Liver (tissue), 9 donors: Measurements from ENCODE around the gene KLF15. TPM values are rescaled to one million over a fixed set of nuclear protein-coding genes. Genes with fewer than 3 reads are reported as not detected.

Experiments used
- DNase-seq: peaks from one replicate; pipeline ENCODE4 v3.0.0-alpha.2; 2017; ENCODE audit warnings: low spot score
- H3K27ac ChIP-seq, 2 donors: one replicate each; pipeline ENCODE4 v1.7.0; 2013; ENCODE audit warnings: inconsistent platforms in 2 of 2, low read length in 2 of 2, control low read depth in 1 of 2, low read depth in 1 of 2, mild to moderate bottlenecking in 1 of 2
- H3K27me3 ChIP-seq, 4 donors: one replicate each; pipeline versions ENCODE4 v1.6.1 to v1.7.0; 2013; ENCODE audit warnings: low read length in 3 of 4, inconsistent platforms in 1 of 4, mild to moderate bottlenecking in 1 of 4, moderate library complexity in 1 of 4; ENCODE audit not compliant: control insufficient read depth in 4 of 4, insufficient read depth in 4 of 4
- H3K36me3 ChIP-seq, 4 donors: one replicate each; pipeline versions ENCODE4 v1.6.1 to v1.7.0; 2013; ENCODE audit warnings: low read length in 3 of 4, mild to moderate bottlenecking in 3 of 4, low read depth in 1 of 4, moderate library complexity in 1 of 4; ENCODE audit not compliant: control insufficient read depth in 4 of 4, insufficient read depth in 3 of 4
- H3K4me1 ChIP-seq, 4 donors: one replicate each; pipeline versions ENCODE4 v1.6.1 to v1.7.0; 2013; ENCODE audit warnings: low read length in 3 of 4, mild to moderate bottlenecking in 3 of 4, moderate library complexity in 1 of 4; ENCODE audit not compliant: control insufficient read depth in 4 of 4, insufficient read depth in 4 of 4
- H3K4me3 ChIP-seq, 3 donors: one replicate each; pipeline versions ENCODE4 v1.6.1 to v1.7.0; 2013; ENCODE audit warnings: low read length in 3 of 3, control low read depth in 1 of 3, low read depth in 1 of 3, mild to moderate bottlenecking in 1 of 3
- H3K9ac ChIP-seq, 2 donors: one replicate each; pipeline ENCODE4 v1.7.0; 2013; ENCODE audit warnings: low read length in 2 of 2, mild to moderate bottlenecking in 2 of 2, moderate library complexity in 2 of 2, control low read depth in 1 of 2, low read depth in 1 of 2
- H3K9me3 ChIP-seq, 4 donors: one replicate each; pipeline versions ENCODE4 v1.6.1 to v1.7.0; 2013; ENCODE audit warnings: low read length in 3 of 4; ENCODE audit not compliant: control insufficient read depth in 4 of 4
- ATF3 ChIP-seq: IDR thresholded peaks from 2 replicates; pipeline ENCODE4 v1.6.1; 2016; ENCODE audit warnings: antibody characterized with exemption
- CTCF ChIP-seq: fragments of 150-350 bp; IDR thresholded peaks from 2 replicates; pipeline ENCODE4 v1.5.1; 2017; ENCODE audit warnings: improper control_type of control experiment, low read depth, low read length; ENCODE audit not compliant: missing input control
- EGR1 ChIP-seq, 2 donors: IDR thresholded peaks; 2 replicates each; pipeline ENCODE4 v1.6.1; 2016 to 2018; ENCODE audit warnings: antibody characterized with exemption in 2 of 2, low read depth in 2 of 2
- FOXA1 ChIP-seq: IDR thresholded peaks from 2 replicates; pipeline ENCODE4 v1.6.1; 2016; ENCODE audit warnings: antibody characterized with exemption
- FOXA2 ChIP-seq: IDR thresholded peaks from 2 replicates; pipeline ENCODE4 v1.6.1; 2016; ENCODE audit warnings: antibody characterized with exemption
- HNF4A ChIP-seq, 2 donors: conservative IDR thresholded peaks; 2 replicates each; pipeline ENCODE4 v1.6.1; 2016; ENCODE audit warnings: antibody characterized with exemption in 2 of 2, mild to moderate bottlenecking in 2 of 2
- HNF4G ChIP-seq: IDR thresholded peaks from 2 replicates; pipeline ENCODE4 v1.6.1; 2016; ENCODE audit warnings: antibody characterized with exemption
- JUND ChIP-seq, 2 donors: IDR thresholded peaks; 2 replicates each; pipeline ENCODE4 v1.6.1; 2016; ENCODE audit warnings: antibody characterized with exemption in 2 of 2
- MAX ChIP-seq: IDR thresholded peaks from 2 replicates; pipeline ENCODE4 v1.6.1; 2016; ENCODE audit warnings: antibody characterized with exemption
- NR2F2 ChIP-seq: IDR thresholded peaks from 2 replicates; pipeline ENCODE4 v1.6.1; 2016; ENCODE audit warnings: antibody characterized with exemption
- RAD21 ChIP-seq, 2 donors: IDR thresholded peaks; 2 replicates each; pipeline ENCODE4 v1.6.1; 2016; ENCODE audit warnings: antibody characterized with exemption in 2 of 2, mild to moderate bottlenecking in 2 of 2
- REST ChIP-seq: IDR thresholded peaks from 2 replicates; pipeline ENCODE4 v1.6.1; 2016; ENCODE audit warnings: antibody characterized with exemption, mild to moderate bottlenecking
- RXRA ChIP-seq, 2 donors: IDR thresholded peaks; 2 replicates each; pipeline ENCODE4 v1.6.1; 2017 to 2018; ENCODE audit warnings: antibody characterized with exemption in 2 of 2, mild to moderate bottlenecking in 1 of 2
- SP1 ChIP-seq: IDR thresholded peaks from 2 replicates; pipeline ENCODE4 v1.6.1; 2018; ENCODE audit warnings: antibody characterized with exemption, mild to moderate bottlenecking
- TAF1 ChIP-seq: conservative IDR thresholded peaks from 2 replicates; pipeline ENCODE4 v1.6.1; 2016; ENCODE audit warnings: antibody characterized with exemption, mild to moderate bottlenecking
- YY1 ChIP-seq: IDR thresholded peaks from 2 replicates; pipeline ENCODE4 v1.6.1; 2016; ENCODE audit warnings: antibody characterized with exemption, mild to moderate bottlenecking
- ZBTB33 ChIP-seq: IDR thresholded peaks from 2 replicates; pipeline ENCODE4 v1.6.1; 2016; ENCODE audit warnings: antibody characterized with exemption
- WGBS: extraction: QIAGEN DNeasy Blood & Tissue Kit; methylation state at CpG from one replicate; pipeline ENCODE4 v1.1.7; 2013; 5-methylcytosine and 5-hydroxymethylcytosine counted together
- polyA plus RNA-seq, 2 donors: library from polyadenylated mRNA; stranded (reverse) in 1 of 2; unstranded in 1 of 2; fragments of 200-250 nt in 1 of 2; fragments of >200 nt in 1 of 2; fragmentation: Nextera tagmentation in 1 of 2; extraction: Ambion mirVana in 1 of 2; gene quantifications; one replicate each; pipeline versions ENCODE4 v1.2.1 to v1.2.3, GENCODE V29; 2013 to 2015
- total RNA-seq, 2 donors: library from RNA; depleted of rRNA; stranded (reverse); fragments of >200 nt; gene quantifications; one replicate each; pipeline ENCODE4 v1.2.3, GENCODE V29; 2014
- donor health status: healthy.
- donor health status: healthy.
- donor health status: healthy.
- donor health status: healthy.
- donor health status: healthy.

KLF15 gene
- total and polyA plus RNA-seq, 4 donors: 21.4 to 103 (median 49.3) TPM

- Histone ChIP-seq H3K4me3 (no peak overlapping the region), H3K9ac (no peak overlapping the region), H3K4me1 (peaks cover 0 to 8% (median 2%) of the 10 kb centered on the region in 4 donors), H3K36me3 (no peaks in the 10 kb centered on the region), H3K9me3 (peaks cover 0 to 5% (median 1%) of the 10 kb centered on the region in 4 donors), H3K27me3 (no peaks in the 10 kb centered on the region), H3K27ac (no peak overlapping the region)
- DNase-seq: no peak
- WGBS: 34% methylated on average over 3 of the region's 3 CpGs
- TF ChIP-seq HNF4A (conservative IDR thresholded peaks at IDR 0.05) (no peak), MAX (no peak), REST (no peak)
Measured at GRCh38 chr3:126304704-126305103, 52.5 kb downstream of the KLF15 start.

GRCh38 chr3:126304291-126304690, 52.9 kb downstream of the KLF15 start:
- 94% methylated on average over 3 of the region's 3 CpGs for WGBS
- H3K4me1 ChIP-seq: peaks cover 0 to 8% (median 2%) of the 10 kb centered on the region in 4 donors
- H3K9me3 ChIP-seq: peaks cover 0 to 5% (median 1%) of the 10 kb centered on the region in 4 donors
- H3K36me3 ChIP-seq: no peaks in the 10 kb centered on the region
- no peak overlapping the region for H3K4me3 ChIP-seq
- H3K27me3 ChIP-seq: no peaks in the 10 kb centered on the region
- no peak for TF ChIP-seq RXRA (IDR thresholded peaks at IDR 0.05)
- no peak for TF ChIP-seq JUND (IDR thresholded peaks at IDR 0.05)
- no peak for TF ChIP-seq YY1
- H3K9ac ChIP-seq: no peak overlapping the region
- DNase-seq: no peak
- no peak overlapping the region for H3K27ac ChIP-seq

GRCh38 chr3:126303272-126303671, 53.9 kb downstream of the KLF15 start:
- no peaks in the 10 kb centered on the region for H3K36me3 ChIP-seq
- H3K27ac ChIP-seq: no peak overlapping the region
- no peak overlapping the region for H3K9ac ChIP-seq
- H3K9me3 ChIP-seq: peaks cover 0 to 5% (median 1%) of the 10 kb centered on the region in 4 donors
- peak overlapping the region in 1 of 3 donors; percentile 11 for H3K4me3 ChIP-seq
- DNase-seq: no peak
- peaks cover 0 to 8% (median 2%) of the 10 kb centered on the region in 4 donors for H3K4me1 ChIP-seq
- no peaks in the 10 kb centered on the region for H3K27me3 ChIP-seq
- TF ChIP-seq NR2F2 (no peak), ZBTB33 (no peak), RAD21 (IDR thresholded peaks at IDR 0.05) (no peak), ATF3 (no peak), JUND (IDR thresholded peaks at IDR 0.05) (no peak), CTCF (no peak), SP1 (no peak), MAX (no peak), HNF4A (conservative IDR thresholded peaks at IDR 0.05) (no peak), TAF1 (no peak), FOXA2 (no peak), REST (no peak), RXRA (IDR thresholded peaks at IDR 0.05) (no peak), YY1 (no peak), FOXA1 (no peak), HNF4G (no peak), EGR1 (IDR thresholded peaks at IDR 0.05; ENCODE audit: low read depth in 2 of 2) (no peak)
